IgD-negative memory B cell (primary cell): Measurements from ENCODE around the gene SLC22A5. TPM values are rescaled to one million over a fixed set of nuclear protein-coding genes. Genes with fewer than 3 reads are reported as not detected.

Experiments
- H3K27ac Mint-ChIP-seq, 3 donors: one replicate each; pipeline ENCODE4 v1.8.0; 2020 to 2022; ENCODE audit warnings: mild to moderate bottlenecking in 3 of 3, mixed read lengths in 3 of 3, moderate library complexity in 1 of 3
- H3K27me3 Mint-ChIP-seq: one replicate; pipeline ENCODE4 v1.8.0; 2021; ENCODE audit warnings: mixed read lengths
- H3K36me3 Mint-ChIP-seq: one replicate; pipeline ENCODE4 v1.8.0; 2020; ENCODE audit warnings: mild to moderate bottlenecking, mixed read lengths
- H3K4me1 Mint-ChIP-seq, 3 donors: one replicate each; pipeline ENCODE4 v1.8.0; 2020 to 2022; ENCODE audit warnings: mixed read lengths in 3 of 3, mild to moderate bottlenecking in 1 of 3
- H3K4me3 Mint-ChIP-seq, 4 donors: one replicate each; pipeline ENCODE4 v1.8.0; 2020 to 2022; ENCODE audit warnings: mild to moderate bottlenecking in 4 of 4, mixed read lengths in 4 of 4, moderate library complexity in 3 of 4
- H3K9me3 Mint-ChIP-seq, 3 donors: one replicate each; pipeline ENCODE4 v1.8.0; 2020 to 2021; ENCODE audit warnings: mixed read lengths in 3 of 3, mild to moderate bottlenecking in 1 of 3
- polyA plus RNA-seq: library from polyadenylated mRNA; unstranded; fragments of 300-500 nt; fragmentation: Illumina TruSeq; gene quantifications from one replicate; pipeline ENCODE4 v1.2.3, GENCODE V29; 2021

Gene SLC22A5
- polyA plus RNA-seq, 1 donor from 2014 or later, result 1.9 TPM

GRCh38 chr5:132375957-132376356, 6.4 kb downstream of the SLC22A5 start:
- peaks cover 6 to 8% (median 7%) of the 10 kb centered on the region in 3 donors for H3K4me1 Mint-ChIP-seq
- no peak overlapping the region for H3K4me3 Mint-ChIP-seq
- no peaks in the 10 kb centered on the region for H3K9me3 Mint-ChIP-seq
- no peak overlapping the region for H3K27ac Mint-ChIP-seq
- no peaks in the 10 kb centered on the region for H3K36me3 Mint-ChIP-seq
- no peaks in the 10 kb centered on the region for H3K27me3 Mint-ChIP-seq

DNA sequence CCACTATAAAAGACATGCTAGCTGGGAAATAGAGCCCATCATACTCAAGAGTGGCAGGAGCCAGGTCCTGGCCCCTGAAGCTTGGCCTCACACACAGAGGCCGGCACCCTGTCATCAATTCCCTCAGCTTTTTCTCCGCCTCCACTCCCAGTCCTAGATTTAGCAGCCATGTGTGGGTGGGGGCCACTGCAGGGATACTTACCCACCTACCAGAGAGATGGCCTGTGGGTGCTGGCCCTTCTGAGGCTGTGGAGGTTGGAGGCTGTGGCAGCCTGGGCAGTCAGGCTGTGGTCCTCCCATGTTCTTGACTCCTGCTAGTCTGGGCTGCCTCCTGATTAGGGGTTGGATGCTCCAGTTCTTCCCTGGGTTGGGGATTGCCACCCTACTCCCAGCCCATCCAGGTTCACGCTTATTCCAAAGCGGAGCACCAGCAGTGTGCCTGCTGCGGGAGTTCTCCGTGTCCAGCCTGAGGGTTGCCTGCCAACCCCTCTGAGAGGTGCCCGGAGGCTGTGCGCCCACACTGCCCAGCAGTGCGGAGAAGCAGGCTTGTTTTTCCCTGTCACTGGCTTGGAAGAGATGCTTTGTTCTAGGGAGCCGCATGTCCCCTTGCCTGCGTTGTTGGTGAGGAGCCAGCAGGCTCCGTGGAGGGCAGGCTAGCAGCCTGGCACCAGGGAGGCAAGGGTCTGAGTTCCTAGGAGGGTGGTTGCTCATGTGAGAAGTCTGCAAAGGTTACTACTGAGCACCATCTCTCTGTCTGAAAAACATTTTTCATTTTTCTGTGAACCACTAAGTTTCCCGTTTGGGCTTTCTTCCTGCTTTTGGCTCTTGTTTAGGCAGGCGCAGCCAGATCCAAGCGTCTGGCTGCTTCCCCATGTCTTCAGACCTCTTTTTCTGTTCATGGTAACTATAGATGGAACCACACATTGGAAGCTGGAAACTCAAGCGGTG, 7.5 kb downstream of the SLC22A5 start:
- peaks cover 0 to 2% (median 0%) of the 10 kb centered on the region in 3 donors for H3K4me1 Mint-ChIP-seq
- no peak overlapping the region for H3K4me3 Mint-ChIP-seq
- H3K27ac Mint-ChIP-seq, result no peak overlapping the region
- no peaks in the 10 kb centered on the region for H3K27me3 Mint-ChIP-seq
- no peaks in the 10 kb centered on the region for H3K36me3 Mint-ChIP-seq
- no peaks in the 10 kb centered on the region for H3K9me3 Mint-ChIP-seq

DNA sequence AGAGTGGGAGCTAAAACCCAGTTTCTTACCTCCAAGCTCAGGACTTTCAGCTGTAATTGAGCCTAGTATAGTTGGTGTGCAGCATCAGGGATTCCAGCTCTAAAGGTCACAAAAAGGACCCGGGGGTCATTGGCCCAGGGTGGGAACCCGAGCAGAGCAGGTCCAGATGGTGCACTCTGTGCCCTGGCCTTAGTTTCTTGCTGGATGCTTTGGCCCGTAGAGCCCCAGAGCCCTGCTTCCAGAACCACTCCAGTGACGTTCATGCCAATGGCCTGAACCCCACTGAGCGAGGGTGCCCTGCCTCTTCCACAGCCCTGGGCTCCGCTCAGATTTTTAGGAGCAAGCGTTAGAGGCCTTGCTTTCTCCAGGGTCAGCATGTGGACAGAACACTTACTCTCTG, 8.2 kb downstream of the SLC22A5 start:
- Mint-ChIP-seq H3K27me3 (no peaks in the 10 kb centered on the region), H3K9me3 (no peaks in the 10 kb centered on the region), H3K4me3 (no peak overlapping the region), H3K4me1 (no peaks in the 10 kb centered on the region), H3K27ac (no peak overlapping the region), H3K36me3 (no peaks in the 10 kb centered on the region)

GRCh38 chr5:132378580-132378979, 9.1 kb downstream of the SLC22A5 start:
- H3K4me3 Mint-ChIP-seq, result no peak overlapping the region
- no peaks in the 10 kb centered on the region for H3K9me3 Mint-ChIP-seq
- H3K4me1 Mint-ChIP-seq, result no peaks in the 10 kb centered on the region
- H3K27ac Mint-ChIP-seq, result no peak overlapping the region
- H3K27me3 Mint-ChIP-seq, result no peaks in the 10 kb centered on the region
- H3K36me3 Mint-ChIP-seq, result no peaks in the 10 kb centered on the region

DNA sequence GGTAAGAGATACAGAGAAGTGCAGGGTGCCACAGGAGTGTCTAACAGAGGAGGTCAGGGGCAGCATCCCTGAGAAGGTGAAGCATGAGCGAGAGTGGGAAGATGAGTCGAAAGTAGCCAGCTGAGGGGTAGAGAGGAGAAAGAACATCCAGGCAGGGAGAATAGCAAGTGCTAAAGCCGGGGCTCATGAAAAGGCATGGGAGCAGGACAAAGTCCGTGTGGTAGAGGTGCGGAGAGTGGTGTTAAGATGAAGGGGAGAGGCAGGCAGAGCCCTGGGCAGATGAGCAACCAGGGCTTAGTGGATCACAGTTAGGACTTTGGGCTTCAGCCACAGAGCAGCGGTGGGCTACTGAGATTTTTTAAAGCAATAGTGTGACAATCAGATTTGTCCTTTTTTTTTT, 10.5 kb downstream of the SLC22A5 start:
- Mint-ChIP-seq H3K4me3 (no peak overlapping the region), H3K27ac (no peak overlapping the region), H3K9me3 (no peaks in the 10 kb centered on the region), H3K27me3 (no peaks in the 10 kb centered on the region), H3K4me1 (peaks cover 0 to under 1% (median under 1%) of the 10 kb centered on the region in 3 donors), H3K36me3 (no peaks in the 10 kb centered on the region)

GRCh38 chr5:132380741-132381140, 11.2 kb downstream of the SLC22A5 start:
- peaks cover 3 to 7% (median 7%) of the 10 kb centered on the region in 3 donors for H3K4me1 Mint-ChIP-seq
- no peaks in the 10 kb centered on the region for H3K27me3 Mint-ChIP-seq
- no peaks in the 10 kb centered on the region for H3K36me3 Mint-ChIP-seq
- no peaks in the 10 kb centered on the region for H3K9me3 Mint-ChIP-seq
- no peak overlapping the region for H3K4me3 Mint-ChIP-seq
- peak overlapping the region in 1 of 3 donors; percentile 52 for H3K27ac Mint-ChIP-seq

DNA sequence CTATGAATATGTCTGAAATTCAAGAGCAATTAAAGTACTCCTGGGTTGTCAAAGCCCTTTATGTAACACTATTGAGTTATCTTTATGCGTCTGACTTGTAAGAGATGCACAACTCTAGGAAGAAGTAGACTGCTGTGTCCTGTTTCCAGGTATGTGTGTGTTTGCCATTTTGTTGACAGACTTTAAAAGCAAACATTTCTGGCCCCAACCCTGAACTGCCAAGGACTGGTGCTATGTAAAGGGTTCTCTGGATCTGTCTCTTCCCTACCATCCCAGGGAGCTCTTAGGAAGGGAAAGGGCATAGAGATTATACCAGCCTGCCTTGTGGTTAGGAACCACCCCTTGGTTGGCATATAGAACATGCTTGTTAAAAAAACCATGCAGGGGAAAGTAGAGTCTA, 12.1 kb downstream of the SLC22A5 start:
- H3K4me1 Mint-ChIP-seq, result peaks cover 11 to 12% (median 12%) of the 10 kb centered on the region in 3 donors
- H3K36me3 Mint-ChIP-seq, result no peaks in the 10 kb centered on the region
- no peaks in the 10 kb centered on the region for H3K9me3 Mint-ChIP-seq
- no peak overlapping the region for H3K4me3 Mint-ChIP-seq
- no peaks in the 10 kb centered on the region for H3K27me3 Mint-ChIP-seq
- H3K27ac Mint-ChIP-seq, result no peak overlapping the region

DNA sequence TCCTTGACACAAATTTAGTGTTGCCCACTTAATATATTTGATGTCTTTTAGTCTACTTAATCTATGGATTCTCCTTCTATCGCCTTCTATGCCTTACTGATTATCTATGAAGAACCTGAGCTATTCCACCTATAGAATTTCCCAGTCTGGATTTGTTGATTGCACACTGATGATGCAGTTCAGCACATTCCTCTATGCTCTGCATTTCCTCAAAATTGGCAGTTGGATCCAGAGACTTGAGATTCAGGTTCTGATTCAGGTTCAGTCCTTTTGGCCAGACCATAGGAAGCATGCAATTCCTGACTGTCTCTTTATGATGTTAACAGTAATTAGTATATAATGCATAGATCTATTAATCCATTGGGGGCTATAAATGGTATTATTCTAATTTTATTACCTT, 13.8 kb downstream of the SLC22A5 start:
- no peaks in the 10 kb centered on the region for H3K9me3 Mint-ChIP-seq
- H3K27me3 Mint-ChIP-seq, result no peaks in the 10 kb centered on the region
- H3K36me3 Mint-ChIP-seq, result no peaks in the 10 kb centered on the region
- H3K4me3 Mint-ChIP-seq, result no peak overlapping the region
- H3K27ac Mint-ChIP-seq, result no peak overlapping the region
- peaks cover 13 to 16% (median 15%) of the 10 kb centered on the region in 3 donors for H3K4me1 Mint-ChIP-seq

GRCh38 chr5:132383984-132384383, 14.5 kb downstream of the SLC22A5 start:
- Mint-ChIP-seq H3K4me3 (no peak overlapping the region), H3K27me3 (no peaks in the 10 kb centered on the region), H3K4me1 (peaks cover 13 to 16% (median 15%) of the 10 kb centered on the region in 3 donors), H3K9me3 (no peaks in the 10 kb centered on the region), H3K36me3 (no peaks in the 10 kb centered on the region), H3K27ac (no peak overlapping the region)

DNA sequence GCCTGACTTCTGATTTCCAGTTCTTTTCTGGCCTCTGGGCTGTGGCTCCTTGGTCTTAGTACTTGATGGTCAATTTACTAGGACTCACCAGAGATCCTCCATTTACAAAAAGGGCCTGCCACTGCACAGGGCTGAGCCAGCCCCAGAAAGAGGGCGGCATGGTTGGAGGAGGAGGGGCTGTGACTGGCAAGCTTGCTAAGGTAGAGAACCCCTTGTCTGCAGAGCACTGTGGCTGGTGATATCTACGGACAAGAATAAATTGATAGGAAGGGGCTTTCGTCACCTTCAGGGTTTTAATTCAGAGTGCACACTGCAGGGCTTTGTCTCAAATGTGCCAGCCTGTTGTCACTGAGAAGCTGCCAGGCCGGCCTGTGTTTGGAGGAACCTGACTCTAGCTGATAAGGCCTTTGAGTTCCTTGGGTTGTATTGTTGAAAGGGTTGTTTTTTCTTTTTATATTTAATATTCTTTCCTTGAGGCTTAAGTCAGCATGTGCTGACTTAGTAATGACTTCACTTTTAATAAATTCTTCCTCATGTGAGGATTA, 15.1 kb downstream of the SLC22A5 start:
- no peak overlapping the region for H3K27ac Mint-ChIP-seq
- peaks cover 13 to 16% (median 15%) of the 10 kb centered on the region in 3 donors for H3K4me1 Mint-ChIP-seq
- H3K4me3 Mint-ChIP-seq, result no peak overlapping the region
- H3K27me3 Mint-ChIP-seq, result no peaks in the 10 kb centered on the region
- no peaks in the 10 kb centered on the region for H3K36me3 Mint-ChIP-seq
- no peaks in the 10 kb centered on the region for H3K9me3 Mint-ChIP-seq

GRCh38 chr5:132385326-132386105, 16.0 kb downstream of the SLC22A5 start:
- H3K27me3 Mint-ChIP-seq, result no peaks in the 10 kb centered on the region
- H3K4me3 Mint-ChIP-seq, result no peak overlapping the region
- peak overlapping the region in 1 of 3 donors; percentile 16 for H3K27ac Mint-ChIP-seq

DNA sequence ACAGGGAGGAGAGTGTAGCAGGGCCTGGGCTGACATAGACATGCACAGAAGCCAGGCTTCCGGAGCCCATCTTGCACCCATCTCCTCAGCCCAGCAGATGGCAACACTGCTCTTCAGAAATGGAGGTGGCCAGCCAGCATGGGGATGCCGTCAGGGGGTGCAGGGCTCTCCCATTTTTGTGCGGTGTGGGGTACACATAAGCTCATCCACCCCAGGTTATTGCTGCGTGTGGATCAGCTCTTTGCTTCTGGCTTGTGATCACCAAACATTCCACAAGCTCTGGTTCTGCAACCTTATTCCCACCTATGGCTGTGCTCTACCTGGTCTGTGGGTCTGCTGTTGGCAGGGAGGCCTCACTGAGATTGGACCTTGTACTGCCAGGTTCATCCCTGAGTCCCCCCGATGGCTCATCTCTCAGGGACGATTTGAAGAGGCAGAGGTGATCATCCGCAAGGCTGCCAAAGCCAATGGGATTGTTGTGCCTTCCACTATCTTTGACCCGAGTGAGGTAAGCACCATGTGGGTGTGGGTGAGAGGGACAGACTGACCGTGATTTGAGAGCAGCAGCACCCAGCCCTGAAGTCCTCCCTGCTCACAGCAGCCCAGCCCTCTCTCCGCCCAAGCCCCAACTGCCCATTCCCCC, 17.3 kb downstream of the SLC22A5 start:
- H3K4me3 Mint-ChIP-seq, result no peak overlapping the region
- H3K27ac Mint-ChIP-seq, result peak overlapping the region in 1 of 3 donors; percentile 58
- H3K4me1 Mint-ChIP-seq, result peaks cover 13 to 19% (median 16%) of the 10 kb centered on the region in 3 donors
- H3K27me3 Mint-ChIP-seq, result no peaks in the 10 kb centered on the region
- no peaks in the 10 kb centered on the region for H3K9me3 Mint-ChIP-seq
- H3K36me3 Mint-ChIP-seq, result peaks cover 3% of the 10 kb centered on the region

More at GRCh38 chr5:132385326-132386105, 16.0 kb downstream of the SLC22A5 start:
- H3K4me1 Mint-ChIP-seq, result peaks cover 13 to 16% (median 15%) of the 10 kb centered on the region in 3 donors
- no peaks in the 10 kb centered on the region for H3K9me3 Mint-ChIP-seq
- H3K36me3 Mint-ChIP-seq, result no peaks in the 10 kb centered on the region

GRCh38 chr5:132387640-132388117, 18.2 kb downstream of the SLC22A5 start:
- Mint-ChIP-seq H3K27ac (peak overlapping the region in 1 of 3 donors; percentile 75), H3K27me3 (no peaks in the 10 kb centered on the region), H3K4me1 (peaks cover 13 to 23% (median 16%) of the 10 kb centered on the region in 3 donors), H3K9me3 (no peaks in the 10 kb centered on the region), H3K4me3 (no peak overlapping the region), H3K36me3 (peaks cover 3% of the 10 kb centered on the region)

GRCh38 chr5:132388244-132389050, 18.9 kb downstream of the SLC22A5 start:
- no peak overlapping the region for H3K4me3 Mint-ChIP-seq
- no peaks in the 10 kb centered on the region for H3K27me3 Mint-ChIP-seq
- H3K36me3 Mint-ChIP-seq, result peaks cover 3% of the 10 kb centered on the region
- H3K4me1 Mint-ChIP-seq, result peaks cover 16 to 24% (median 17%) of the 10 kb centered on the region in 3 donors
- H3K9me3 Mint-ChIP-seq, result no peaks in the 10 kb centered on the region
- no peak overlapping the region for H3K27ac Mint-ChIP-seq
